HG02571 (cell line): ENCODE measurements around the gene ACADL.
"Not testable (repeated sequence)": the region's sequence is repeated elsewhere in the genome, so short reads cannot be mapped to it uniquely, and the experiment has no call there.

ENCODE experiments used
- ATAC-seq: cut with Tn5 transposase; IDR thresholded peaks from one replicate; pipeline ENCODE4 v1.9.1; 2021; ENCODE audit warnings: mild to moderate bottlenecking, moderate library complexity; ENCODE audit not compliant: unreplicated experiment

Gene ACADL

DNA sequence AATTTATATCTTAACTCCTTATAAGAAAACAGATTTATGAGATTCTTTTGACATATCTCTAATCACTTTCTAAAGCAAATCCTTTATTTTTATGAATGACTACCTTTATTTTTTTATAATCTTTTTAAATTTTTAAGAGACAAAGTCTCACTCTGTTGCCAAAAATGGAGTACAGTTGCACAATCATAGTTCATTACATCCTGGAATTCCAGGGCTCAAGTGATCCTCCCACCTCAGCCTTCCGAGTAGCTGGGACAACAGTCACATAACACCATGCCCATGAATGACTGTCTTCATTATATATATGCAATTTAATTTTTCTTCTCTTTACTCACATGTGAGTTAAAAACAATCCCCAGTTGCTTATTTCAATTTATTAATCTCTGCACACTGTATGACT lies 21.7 kb downstream of the ACADL start:
- no peak for ATAC-seq

DNA sequence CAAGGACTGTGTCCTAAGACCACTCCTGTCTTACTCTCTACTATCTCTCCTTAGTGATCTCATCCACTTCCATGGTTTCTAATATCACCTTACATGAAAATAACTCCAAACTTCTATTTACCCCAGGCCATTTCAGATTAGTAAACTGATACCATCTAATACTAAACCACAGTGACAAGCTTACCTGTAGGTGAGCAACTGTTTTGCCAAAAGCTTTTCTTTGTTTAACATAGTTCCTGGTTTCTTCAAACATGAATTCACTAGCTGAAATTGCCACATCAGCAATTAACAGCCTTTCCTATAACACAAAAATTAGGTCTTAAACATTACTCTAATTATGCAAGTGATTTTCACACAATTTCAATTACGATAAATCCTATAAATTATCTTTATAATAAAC lies 22.1 kb downstream of the ACADL start:
- ATAC-seq = no peak

DNA sequence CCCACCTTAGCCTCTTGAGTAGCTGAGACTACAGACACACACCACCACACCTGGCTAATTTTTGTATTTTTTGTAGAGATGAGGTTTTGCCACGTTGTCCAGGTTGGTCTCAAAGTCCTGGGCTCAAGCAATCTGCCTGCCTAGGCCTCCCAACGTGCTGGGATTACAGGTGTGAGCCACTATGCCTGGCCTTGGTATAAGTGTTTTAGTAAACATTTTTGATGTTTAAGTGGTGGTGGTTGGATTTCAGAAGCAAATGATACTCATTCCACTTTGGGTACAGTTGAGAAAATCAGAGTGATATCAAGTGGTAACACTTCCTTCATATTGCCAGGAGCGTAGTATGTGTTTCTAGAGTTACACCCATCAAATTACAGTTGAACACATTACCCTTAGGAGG lies 25.4 kb downstream of the ACADL start:
- ATAC-seq = no peak

GRCh38 chr2:210199186-210199765 lies 26.0 kb downstream of the ACADL start:
- no peak for ATAC-seq

- ATAC-seq = no peak
Measured at GRCh38 chr2:210198326-210198725, 26.9 kb downstream of the ACADL start.

DNA sequence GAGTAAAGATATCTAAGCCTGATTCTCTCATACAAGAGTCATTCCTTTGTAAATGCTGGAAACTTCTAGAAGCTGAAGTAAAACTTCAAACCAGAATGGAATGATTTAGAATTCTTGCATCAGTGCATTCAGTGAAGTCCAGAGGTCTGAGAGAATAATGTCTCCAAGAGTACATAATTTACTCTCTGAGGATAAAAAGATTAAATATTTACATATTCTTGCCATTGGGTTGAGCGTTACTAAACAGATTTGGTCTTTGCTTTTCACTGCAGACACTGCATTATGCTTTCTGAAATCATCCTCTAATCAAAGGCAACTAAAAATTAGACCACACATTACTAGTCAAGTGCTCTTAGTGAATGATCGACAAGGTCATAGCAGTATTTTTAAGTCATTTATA lies 27.5 kb downstream of the ACADL start:
- ATAC-seq = no peak

DNA sequence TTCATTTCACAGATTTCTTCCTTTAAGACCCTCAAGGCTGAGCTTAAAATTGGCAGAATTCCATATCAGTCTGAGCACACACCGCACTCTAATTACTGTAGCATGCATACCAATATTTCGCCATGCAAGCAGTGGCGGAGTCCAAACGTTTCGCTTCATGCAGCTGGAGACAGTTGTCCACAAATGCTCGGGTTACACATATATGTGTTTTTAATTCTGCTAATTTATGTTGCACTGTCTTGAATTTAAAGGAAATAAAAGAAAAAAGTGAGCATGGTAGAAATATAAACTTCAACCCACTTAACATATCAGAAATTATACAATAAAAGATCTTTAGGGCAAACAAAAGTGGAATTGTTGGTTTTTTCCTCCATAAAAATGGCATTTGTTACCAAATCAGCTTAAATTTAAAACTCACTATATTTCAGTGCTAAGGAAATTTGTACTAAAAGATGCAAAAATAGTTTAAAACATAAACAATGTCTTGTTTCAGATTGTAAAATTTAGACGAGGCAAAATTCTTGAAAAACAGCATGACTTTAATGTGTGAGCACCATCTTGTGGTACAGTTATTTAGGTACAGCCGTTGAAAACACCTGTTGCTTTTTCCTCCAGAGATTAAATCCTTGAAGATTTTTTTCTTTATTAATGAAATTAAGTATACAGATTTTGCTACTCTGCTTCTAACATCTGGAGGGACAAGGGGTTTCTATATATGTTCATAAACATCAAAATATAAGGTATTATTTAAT lies 30.0 kb downstream of the ACADL start:
- no peak for ATAC-seq

GRCh38 chr2:210190345-210190744 lies 34.9 kb downstream of the ACADL start:
- no peak for ATAC-seq

DNA sequence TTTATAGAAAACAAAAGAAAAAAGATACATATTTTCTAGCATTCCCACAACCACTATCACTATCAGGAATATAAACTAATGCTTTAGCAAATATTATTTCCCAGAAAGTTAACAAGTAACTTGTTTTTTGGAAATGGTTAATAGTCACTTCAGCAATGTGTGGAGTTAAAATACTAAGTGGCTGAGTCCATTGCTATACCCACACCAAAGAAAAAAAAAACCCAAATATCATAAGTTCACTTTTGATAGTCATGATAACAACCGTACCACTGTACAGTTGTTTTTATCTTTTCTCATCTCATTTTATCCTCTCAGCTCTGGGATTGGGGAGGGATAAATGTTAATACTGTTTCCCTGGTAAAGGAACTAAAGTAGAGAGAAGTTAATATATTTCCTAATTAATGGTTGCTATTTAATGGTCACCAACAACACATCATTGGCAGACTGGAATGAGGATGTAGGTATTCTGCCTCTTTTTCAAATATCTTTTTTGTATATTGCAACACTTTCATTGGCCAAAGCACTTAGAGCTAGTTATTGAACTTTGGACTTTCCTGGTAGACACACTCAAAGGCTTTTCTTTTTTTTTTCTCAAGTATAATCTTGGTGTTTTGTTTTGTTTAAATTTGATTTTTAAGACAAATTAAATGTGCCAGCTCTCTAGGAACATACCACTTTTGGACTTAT lies 35.7 kb downstream of the ACADL start:
- ATAC-seq = no peak

- ATAC-seq = no peak
Measured at GRCh38 chr2:210188755-210189154, 36.5 kb downstream of the ACADL start.

DNA sequence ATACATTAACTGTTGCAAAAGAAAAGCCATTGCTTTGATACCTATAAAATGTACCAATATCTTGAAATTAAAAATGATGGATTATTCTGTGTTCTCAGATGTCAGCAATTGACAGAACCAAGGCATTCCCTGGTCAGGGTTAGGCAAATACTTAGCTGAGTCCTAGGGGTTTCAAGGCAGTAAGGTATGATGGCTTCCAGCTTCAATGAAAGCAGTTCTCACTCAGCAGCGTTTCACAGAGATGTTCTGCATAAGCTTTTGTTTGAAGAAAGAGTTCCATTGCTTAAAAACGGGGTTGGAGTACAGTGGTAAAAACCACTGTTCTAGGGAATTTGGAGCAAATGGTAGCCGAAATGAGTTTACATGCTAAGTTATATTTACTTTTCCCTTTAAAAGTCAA lies 37.1 kb downstream of the ACADL start:
- no peak for ATAC-seq

DNA sequence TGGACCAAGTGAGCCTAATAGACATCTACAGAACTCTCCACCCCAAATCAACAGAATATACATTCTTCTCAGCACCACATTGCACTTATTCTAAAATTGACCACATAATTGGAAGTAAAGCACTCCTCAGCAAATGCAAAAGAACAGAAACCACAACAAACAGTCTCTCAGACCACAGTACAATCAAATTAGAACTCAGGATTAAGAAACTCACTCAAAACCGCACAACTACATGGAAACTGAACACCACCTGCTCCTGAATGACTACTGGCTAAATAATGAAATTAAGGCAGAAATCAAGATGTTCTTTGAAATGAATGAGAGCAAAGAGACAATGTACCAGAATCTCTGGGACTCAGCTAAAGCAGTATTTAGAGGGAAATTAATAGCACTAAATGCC lies 41.3 kb downstream of the ACADL start:
- not testable (repeated sequence) for ATAC-seq

DNA sequence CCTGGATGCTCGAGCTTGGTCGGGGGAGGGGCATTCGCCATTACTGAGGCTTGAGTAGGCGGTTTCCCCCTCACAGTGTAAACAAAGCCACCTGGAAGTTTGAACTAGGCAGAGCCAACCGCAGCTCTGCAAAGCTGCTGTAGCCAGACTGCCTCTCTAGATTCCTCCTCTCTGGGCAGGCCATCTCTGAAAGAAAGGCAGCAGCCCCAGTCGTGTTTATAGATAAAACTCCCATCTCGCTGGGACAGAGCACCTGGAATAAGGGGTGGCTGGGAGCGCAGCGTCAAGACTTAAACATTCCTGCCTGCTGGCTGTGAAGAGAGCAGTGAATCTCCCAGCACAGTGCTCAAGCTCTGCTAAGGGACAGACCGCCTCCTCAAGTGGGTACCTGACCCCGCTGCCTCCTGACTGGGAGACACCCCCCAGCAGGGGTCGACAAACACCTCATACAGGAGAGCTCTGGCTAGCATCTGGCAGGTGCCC lies 43.6 kb downstream of the ACADL start:
- not testable (repeated sequence) for ATAC-seq

GRCh38 chr2:210181033-210181605 lies 44.1 kb downstream of the ACADL start:
- ATAC-seq = not testable (repeated sequence)

DNA sequence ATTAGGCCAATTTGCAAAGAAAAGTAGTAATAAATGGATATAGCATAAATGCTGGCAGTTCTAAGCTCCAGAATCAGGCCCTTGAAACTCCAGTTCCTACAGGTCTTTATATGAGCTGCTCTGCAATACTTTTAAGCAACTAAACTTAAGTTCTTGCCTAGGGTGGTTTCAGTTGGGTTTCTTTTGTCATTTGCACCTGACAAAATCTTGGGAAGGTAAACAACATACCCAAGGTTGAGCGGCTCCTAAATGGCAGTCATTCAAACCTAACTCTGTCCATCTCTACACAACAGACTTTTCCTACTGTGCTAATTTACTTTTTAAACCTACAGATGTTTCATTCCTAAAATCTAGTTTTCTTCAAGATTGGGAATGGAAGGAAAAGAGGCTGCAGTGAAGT lies 44.8 kb downstream of the ACADL start:
- ATAC-seq = no peak

- ATAC-seq = no peak
Measured at GRCh38 chr2:210179351-210179990, 45.8 kb downstream of the ACADL start.

DNA sequence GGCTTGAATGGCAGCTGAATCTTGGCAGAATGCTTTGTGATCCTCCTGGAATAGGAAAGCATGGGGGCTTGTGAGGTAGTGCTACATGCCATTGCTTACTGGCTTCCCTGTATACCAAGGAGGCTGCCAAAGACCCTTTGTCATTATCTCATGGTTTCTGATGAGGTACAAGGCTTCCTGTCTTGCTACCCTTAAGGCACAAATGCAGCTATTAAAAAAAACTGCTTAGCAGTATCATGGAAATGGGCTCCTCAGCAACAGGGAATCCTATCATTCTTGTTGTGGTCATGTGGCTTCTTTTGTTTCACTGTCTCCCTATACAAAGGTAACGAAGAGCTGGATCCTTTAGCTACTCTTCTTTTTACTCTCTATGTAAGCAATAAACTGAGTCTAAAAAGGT lies 47.5 kb downstream of the ACADL start:
- no peak for ATAC-seq

- not testable (repeated sequence) for ATAC-seq
Measured at GRCh38 chr2:210177115-210177514, 48.1 kb downstream of the ACADL start.

DNA sequence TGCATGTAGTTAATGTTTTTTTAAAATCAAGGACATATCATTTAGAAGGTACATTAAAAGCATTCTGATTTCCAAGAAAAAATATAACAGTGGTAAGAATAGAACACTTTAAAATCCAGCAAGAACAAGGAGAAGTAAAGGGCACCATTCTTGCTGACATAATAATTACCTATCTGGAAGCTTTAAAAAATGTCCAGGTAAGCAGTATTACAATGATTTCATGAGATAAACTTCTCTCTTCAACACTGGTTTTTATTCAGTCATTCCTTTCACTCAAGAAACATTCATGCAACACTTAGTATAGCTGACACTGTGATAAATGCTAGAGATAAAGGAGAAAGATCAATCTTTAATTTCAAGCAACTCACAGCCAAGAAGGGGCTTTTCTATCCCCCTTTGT lies 51.2 kb downstream of the ACADL start:
- ATAC-seq = no peak

DNA sequence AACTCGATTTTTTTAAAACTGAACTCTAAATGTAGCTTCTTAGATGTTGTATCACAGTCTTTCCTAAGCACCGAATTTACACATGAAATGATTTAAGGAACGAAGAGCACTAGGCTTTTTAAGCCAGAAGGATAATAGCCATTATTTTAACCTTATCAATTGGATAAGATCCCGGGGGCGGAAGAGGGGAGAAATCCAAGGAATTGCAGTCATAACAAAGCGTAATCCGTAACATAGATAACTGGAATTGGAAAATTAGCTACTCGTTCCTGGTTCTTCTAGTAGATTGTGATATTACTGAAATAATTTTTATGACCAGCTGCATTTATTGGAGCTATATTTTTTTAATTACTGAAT lies 53.0 kb downstream of the ACADL start:
- no peak for ATAC-seq
